ENCODE results near the gene GDA. TPM values are rescaled to one million over a fixed set of nuclear protein-coding genes. Genes with fewer than 3 reads are reported as not detected.

The GDA gene
- total and polyA plus RNA-seq, 9 of the 15 experiments (the other 6 are each of a cell fraction or from before 2014, with no cell fraction given) = 4.5 to 18.0 (median 12.7) TPM

DNA sequence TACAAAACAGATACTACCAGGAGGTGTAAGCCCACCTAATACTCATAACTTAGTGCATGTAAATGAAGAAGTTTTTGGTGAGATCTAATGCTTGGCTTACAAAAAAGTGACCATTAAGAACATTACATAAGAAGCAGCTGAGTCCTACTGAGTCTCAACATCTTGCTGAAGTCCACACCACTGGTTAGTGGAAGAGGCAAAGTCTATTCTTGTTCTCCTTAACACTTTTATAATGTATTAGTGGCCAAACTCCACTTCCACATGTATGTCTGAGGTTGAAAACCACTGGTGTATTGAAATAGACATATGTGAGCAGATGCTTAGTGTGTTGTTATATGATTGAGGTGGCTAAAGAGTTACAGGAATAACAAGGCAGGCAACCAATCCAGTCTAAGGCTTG lies 18.9 kb upstream of the GDA start (continued):
- TF ChIP-seq GATAD2B (IDR thresholded peaks at IDR 0.05; ENCODE audit: borderline replicate concordance) = no peak
- TF ChIP-seq RBFOX2 (IDR thresholded peaks at IDR 0.05; ENCODE audit: low read depth, low read length) = no peak
- TF ChIP-seq SRF (CRISPR knock-in tag; IDR thresholded peaks at IDR 0.05) = no peak
- no peak for TF ChIP-seq ZNF316 (IDR thresholded peaks at IDR 0.05)

DNA sequence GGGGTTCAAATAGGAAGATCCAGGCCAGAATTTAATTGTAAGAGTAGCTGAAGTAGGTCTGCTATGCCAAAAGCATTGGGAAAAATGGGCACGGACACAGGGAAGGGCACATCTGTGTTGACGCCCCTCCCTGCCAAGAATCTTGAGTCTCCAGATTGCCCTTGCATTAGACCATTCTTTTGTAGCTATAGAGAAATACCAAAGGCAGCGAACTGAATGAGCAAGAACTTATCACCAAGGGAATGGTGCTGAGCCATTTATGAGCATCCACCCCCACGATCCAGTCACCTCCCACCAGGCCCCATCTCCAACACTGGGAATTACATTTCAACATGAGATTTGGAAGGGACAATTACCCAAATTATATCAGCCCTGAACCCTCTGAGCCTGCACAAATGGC lies 18.0 kb upstream of the GDA start:
- BruUV-seq (replicated peaks) = no TSS peak
- ATAC-seq (no peak), DNase-seq (ENCODE audit: extremely low read depth in 1 of 4, low spot score in 3 of 4) (no peak), FAIRE-seq (no peak)
- no peaks in the 10 kb centered on the region for H3K27me3 ChIP-seq (ENCODE audit: control insufficient read depth in 2 of 2, insufficient read depth in 2 of 2, low read length in 2 of 2)
- no peak overlapping the region for H3K4me2 ChIP-seq (ENCODE audit: insufficient read depth, low read length)
- in situ Hi-C loops (cut with MboI) = no loop called here
- peaks cover 10% of the 10 kb centered on the region; the same call in 2 of the 3 replicates for H3K36me3 ChIP-seq (ENCODE audit: control insufficient read depth, insufficient read depth, low read length)
- intact Hi-C loops (cut with micrococcal nuclease) = no loop called here
- H3K4me3 ChIP-seq = no peak overlapping the region
- H3K9me1 ChIP-seq (ENCODE audit: control insufficient read depth, insufficient read depth, low read length) = no peaks in the 10 kb centered on the region
- peaks cover 3% of the 10 kb centered on the region; the same call in 1 of the 3 replicates for H3K79me2 ChIP-seq (ENCODE audit: control insufficient read depth, insufficient read depth, low read length)
- H3K4me1 ChIP-seq (replicated peaks in 1 of 2; ENCODE audit: control insufficient read depth in 2 of 2, insufficient read depth in 2 of 2, low read length in 2 of 2) = no peaks in the 10 kb centered on the region
- H3K9ac ChIP-seq (ENCODE audit: insufficient read depth in 1 of 2, low read depth in 2 of 2, low read length in 2 of 2) = no peak overlapping the region
- no peaks in the 10 kb centered on the region for H4K20me1 ChIP-seq (replicated peaks; ENCODE audit: control insufficient read depth, insufficient read depth, low read length)
- no peak overlapping the region for H2AFZ ChIP-seq (ENCODE audit: low read depth, low read length)
- CTCF ChIA-PET (ENCODE audit: low intra/inter-chr PET ratio) = no interaction called here
- POLR2A ChIA-PET = no interaction called here
- 85% methylated on average over 4 of the region's 4 CpGs for WGBS (ENCODE audit: insufficient coverage, low coverage, missing lambda C conversion rate)
- no peaks in the 10 kb centered on the region for H3K9me3 ChIP-seq (replicated peaks; ENCODE audit: control insufficient read depth, insufficient read depth, low read depth, low read length)
- no peak overlapping the region for H3K27ac ChIP-seq (ENCODE audit: extremely low read depth, low read depth, low read length)
- TF ChIP-seq PURB (CRISPR knock-in tag; IDR thresholded peaks at IDR 0.05; ENCODE audit: low read depth) (no peak), CEBPB (tag; IDR thresholded peaks at IDR 0.05) (no peak), NR4A1 (CRISPR knock-in tag; IDR thresholded peaks at IDR 0.05) (no peak), NR4A1 (tag; IDR thresholded peaks at IDR 0.05) (no peak), CBX8 (IDR thresholded peaks at IDR 0.05; ENCODE audit: borderline replicate concordance, extremely low read depth, low read depth, low read length, poor library complexity, severe bottlenecking) (no peak), BRD9 (IDR thresholded peaks at IDR 0.05; ENCODE audit: low read depth, partially characterized antibody) (no peak), ZNF347 (CRISPR knock-in tag; IDR thresholded peaks at IDR 0.05; ENCODE audit: low read depth) (no peak), FOXA3 (CRISPR knock-in tag; conservative IDR thresholded peaks at IDR 0.05 in 1 of 2, IDR thresholded peaks at IDR 0.05 in 1 of 2) (no peak), JUNB (CRISPR knock-in tag; conservative IDR thresholded peaks at IDR 0.05) (no peak)
- TF ChIP-seq, protein P1, sequence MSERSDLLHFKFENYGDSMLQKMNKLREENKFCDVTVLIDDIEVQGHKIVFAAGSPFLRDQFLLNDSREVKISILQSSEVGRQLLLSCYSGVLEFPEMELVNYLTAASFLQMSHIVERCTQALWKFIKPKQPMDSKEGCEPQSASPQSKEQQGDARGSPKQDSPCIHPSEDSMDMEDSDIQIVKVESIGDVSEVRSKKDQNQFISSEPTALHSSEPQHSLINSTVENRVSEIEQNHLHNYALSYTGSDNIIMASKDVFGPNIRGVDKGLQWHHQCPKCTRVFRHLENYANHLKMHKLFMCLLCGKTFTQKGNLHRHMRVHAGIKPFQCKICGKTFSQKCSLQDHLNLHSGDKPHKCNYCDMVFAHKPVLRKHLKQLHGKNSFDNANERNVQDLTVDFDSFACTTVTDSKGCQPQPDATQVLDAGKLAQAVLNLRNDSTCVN (CRISPR knock-in tag; IDR thresholded peaks at IDR 0.05) = no peak
- TF ChIP-seq, protein P2, sequence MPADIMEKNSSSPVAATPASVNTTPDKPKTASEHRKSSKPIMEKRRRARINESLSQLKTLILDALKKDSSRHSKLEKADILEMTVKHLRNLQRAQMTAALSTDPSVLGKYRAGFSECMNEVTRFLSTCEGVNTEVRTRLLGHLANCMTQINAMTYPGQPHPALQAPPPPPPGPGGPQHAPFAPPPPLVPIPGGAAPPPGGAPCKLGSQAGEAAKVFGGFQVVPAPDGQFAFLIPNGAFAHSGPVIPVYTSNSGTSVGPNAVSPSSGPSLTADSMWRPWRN (IDR thresholded peaks at IDR 0.05; ENCODE audit: low read depth) = no peak
- TF ChIP-seq, protein P3, sequence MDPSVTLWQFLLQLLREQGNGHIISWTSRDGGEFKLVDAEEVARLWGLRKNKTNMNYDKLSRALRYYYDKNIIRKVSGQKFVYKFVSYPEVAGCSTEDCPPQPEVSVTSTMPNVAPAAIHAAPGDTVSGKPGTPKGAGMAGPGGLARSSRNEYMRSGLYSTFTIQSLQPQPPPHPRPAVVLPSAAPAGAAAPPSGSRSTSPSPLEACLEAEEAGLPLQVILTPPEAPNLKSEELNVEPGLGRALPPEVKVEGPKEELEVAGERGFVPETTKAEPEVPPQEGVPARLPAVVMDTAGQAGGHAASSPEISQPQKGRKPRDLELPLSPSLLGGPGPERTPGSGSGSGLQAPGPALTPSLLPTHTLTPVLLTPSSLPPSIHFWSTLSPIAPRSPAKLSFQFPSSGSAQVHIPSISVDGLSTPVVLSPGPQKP (CRISPR knock-in tag; IDR thresholded peaks at IDR 0.05) = no peak
- TF ChIP-seq, protein P4, sequence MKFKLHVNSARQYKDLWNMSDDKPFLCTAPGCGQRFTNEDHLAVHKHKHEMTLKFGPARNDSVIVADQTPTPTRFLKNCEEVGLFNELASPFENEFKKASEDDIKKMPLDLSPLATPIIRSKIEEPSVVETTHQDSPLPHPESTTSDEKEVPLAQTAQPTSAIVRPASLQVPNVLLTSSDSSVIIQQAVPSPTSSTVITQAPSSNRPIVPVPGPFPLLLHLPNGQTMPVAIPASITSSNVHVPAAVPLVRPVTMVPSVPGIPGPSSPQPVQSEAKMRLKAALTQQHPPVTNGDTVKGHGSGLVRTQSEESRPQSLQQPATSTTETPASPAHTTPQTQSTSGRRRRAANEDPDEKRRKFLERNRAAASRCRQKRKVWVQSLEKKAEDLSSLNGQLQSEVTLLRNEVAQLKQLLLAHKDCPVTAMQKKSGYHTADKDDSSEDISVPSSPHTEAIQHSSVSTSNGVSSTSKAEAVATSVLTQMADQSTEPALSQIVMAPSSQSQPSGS (CRISPR knock-in tag; IDR thresholded peaks at IDR 0.05) = no peak
